SH-SY5Y (cell line): ENCODE results near the gene ACTR5.

Experiments
- GATA2 ChIP-seq: IDR thresholded peaks from 2 replicates; pipeline ENCODE4 v1.6.1; 2011; ENCODE audit warnings: mild to moderate bottlenecking, low read depth, low read length
- GATA3 ChIP-seq: IDR thresholded peaks from 2 replicates; pipeline ENCODE4 v1.6.1; 2011; ENCODE audit warnings: low read depth, mild to moderate bottlenecking, low read length, moderate library complexity

GRCh38 chr20:38762174-38762573 is 13.9 kb downstream of the ACTR5 start:
- TF ChIP-seq GATA2 (no peak), GATA3 (no peak)
